WTC11 (cell line): ENCODE measurements around the gene GPR15LG.

Experiments
- CTCF ChIP-seq: fragments of 200-600 bp; IDR thresholded peaks from 2 replicates; pipeline ENCODE4 v1.8.0; 2022; ENCODE audit warnings: antibody characterized with exemption
- MAX ChIP-seq: sonication (generic); formaldehyde crosslinking; IDR thresholded peaks from 2 replicates; pipeline ENCODE4 v1.8.0; 2022; ENCODE audit warnings: mild to moderate bottlenecking, missing genetic modification reagents
- NR1H2 ChIP-seq: sonication (generic); formaldehyde crosslinking; IDR thresholded peaks from 2 replicates; pipeline ENCODE4 v1.9.0; 2021; ENCODE audit warnings: mild to moderate bottlenecking, moderate library complexity, missing genetic modification reagents
- SP1 ChIP-seq: sonication (generic); formaldehyde crosslinking; conservative IDR thresholded peaks from 2 replicates; pipeline ENCODE4 v1.8.1; 2022; ENCODE audit warnings: missing genetic modification reagents
- ZNF416 ChIP-seq: fragments of 250-450 bp; sonication (Bioruptor Pico); IDR thresholded peaks from 2 replicates; pipeline ENCODE4 v1.9.0; 2021; ENCODE audit warnings: mild to moderate bottlenecking, inconsistent platforms
- ZNF512 ChIP-seq: sonication (generic); formaldehyde crosslinking; IDR thresholded peaks from 2 replicates; pipeline ENCODE4 v1.8.1; 2022; ENCODE audit warnings: missing genetic modification reagents, borderline replicate concordance
- TF ChIP-seq, protein P1 (sequence below): fragments of 250-450 bp; sonication (Bioruptor Pico); IDR thresholded peaks from 2 replicates; pipeline ENCODE4 v1.9.0; 2021; ENCODE audit warnings: mild to moderate bottlenecking

DNA sequence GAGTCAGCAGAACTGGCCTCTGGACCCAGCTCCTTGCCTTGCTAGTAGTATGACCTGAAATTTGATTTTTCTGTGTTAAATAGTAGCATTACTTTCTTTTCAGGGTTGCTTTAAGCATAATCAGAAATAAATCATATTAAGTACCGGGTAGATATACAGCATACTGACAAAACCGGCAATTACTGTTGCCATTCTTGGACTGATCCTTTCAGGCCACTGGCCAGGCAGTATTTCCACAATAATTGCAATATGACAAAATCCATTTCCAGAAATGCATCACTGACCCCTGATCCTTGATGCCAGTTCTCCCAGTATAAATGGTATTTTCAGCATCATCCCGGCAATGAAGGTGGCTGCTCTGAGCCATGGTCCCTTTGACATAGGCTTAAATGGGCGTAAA, 60.9 kb downstream of the GPR15LG start:
- no peak for TF ChIP-seq SP1
- no peak for TF ChIP-seq MAX
- TF ChIP-seq CTCF: no peak
- no peak for TF ChIP-seq NR1H2 (CRISPR knock-in tag)
- TF ChIP-seq ZNF416: no peak
- TF ChIP-seq ZNF512 (CRISPR knock-in tag): no peak
- TF ChIP-seq, protein P1, sequence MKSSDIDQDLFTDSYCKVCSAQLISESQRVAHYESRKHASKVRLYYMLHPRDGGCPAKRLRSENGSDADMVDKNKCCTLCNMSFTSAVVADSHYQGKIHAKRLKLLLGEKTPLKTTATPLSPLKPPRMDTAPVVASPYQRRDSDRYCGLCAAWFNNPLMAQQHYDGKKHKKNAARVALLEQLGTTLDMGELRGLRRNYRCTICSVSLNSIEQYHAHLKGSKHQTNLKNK (CRISPR knock-in tag): no peak
